GM21717 (cell line): Measurements from ENCODE around the gene SMARCA4.

Experiments used
- ATAC-seq: cut with Tn5 transposase; IDR thresholded peaks from one replicate; pipeline ENCODE4 v1.9.1; 2021; ENCODE audit warnings: mild to moderate bottlenecking, moderate library complexity; ENCODE audit not compliant: unreplicated experiment

SMARCA4 gene

GRCh38 chr19:11007385-11007784 is 46.6 kb downstream of the SMARCA4 start:
- no peak for ATAC-seq

DNA sequence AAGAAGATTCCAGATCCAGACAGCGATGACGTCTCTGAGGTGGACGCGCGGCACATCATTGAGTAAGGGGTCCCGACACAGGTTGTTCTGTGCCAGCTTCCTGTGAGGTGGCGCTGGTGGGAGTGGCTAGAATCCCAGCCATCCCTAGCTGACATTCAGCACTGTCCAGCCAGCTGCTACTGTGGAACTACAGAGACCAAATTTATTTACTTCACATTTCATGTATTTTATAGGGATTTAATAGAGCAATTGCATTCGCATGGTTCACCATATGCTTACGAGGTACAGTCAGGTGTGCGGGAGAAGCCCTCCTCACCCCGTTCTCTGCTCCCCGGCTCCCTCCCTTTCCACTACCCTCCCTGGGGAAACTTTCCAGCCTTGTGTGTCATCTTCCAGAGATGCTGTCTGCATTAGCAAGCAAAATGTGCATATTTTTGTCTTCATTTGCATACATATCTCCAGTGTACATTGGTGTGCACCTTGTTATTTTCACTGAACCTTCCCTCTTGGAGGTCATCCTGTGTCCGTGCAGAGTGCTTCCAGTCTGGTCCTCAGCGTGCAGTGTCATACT is 47.2 kb downstream of the SMARCA4 start:
- ATAC-seq: no peak

DNA sequence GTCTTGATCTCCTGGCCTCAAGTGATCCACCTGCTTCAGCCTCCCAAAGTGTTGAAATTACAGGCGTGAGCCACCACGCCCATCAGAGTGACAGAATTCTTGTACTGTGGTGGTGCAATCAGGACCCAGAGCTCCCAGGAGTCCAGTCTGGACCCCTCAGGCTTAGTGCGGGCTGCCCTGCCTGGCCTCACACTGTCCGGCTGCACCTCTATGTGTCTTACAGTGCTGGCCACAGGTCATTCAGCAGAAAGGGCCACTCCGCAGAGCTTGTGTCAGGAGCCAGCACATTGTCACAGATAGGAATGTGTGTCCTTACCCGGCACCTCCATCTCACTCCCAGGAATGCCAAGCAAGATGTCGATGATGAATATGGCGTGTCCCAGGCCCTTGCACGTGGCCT is 49.2 kb downstream of the SMARCA4 start:
- no peak for ATAC-seq

- ATAC-seq: no peak
Observed at GRCh38 chr19:11012507-11012906, 51.7 kb downstream of the SMARCA4 start.

DNA sequence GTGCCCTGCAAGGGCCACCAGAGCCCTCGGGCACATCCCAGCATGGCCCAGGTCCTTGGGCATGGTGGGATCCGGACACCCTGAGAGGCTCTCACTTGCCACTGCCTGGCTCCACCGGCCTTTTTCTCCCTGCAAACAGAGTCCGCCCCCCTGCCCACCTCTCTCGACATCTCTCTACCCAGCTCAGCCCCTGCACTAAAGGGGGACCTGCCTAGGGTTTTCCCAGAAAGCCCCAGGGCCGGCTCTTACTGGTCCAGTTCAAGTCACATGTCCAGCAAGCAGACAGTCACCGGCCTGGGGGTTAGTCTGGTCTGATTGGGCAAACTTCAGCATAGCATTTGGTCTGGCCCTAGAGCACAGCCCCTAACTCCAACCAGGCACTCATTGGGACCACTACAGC is 52.9 kb downstream of the SMARCA4 start:
- no peak for ATAC-seq

DNA sequence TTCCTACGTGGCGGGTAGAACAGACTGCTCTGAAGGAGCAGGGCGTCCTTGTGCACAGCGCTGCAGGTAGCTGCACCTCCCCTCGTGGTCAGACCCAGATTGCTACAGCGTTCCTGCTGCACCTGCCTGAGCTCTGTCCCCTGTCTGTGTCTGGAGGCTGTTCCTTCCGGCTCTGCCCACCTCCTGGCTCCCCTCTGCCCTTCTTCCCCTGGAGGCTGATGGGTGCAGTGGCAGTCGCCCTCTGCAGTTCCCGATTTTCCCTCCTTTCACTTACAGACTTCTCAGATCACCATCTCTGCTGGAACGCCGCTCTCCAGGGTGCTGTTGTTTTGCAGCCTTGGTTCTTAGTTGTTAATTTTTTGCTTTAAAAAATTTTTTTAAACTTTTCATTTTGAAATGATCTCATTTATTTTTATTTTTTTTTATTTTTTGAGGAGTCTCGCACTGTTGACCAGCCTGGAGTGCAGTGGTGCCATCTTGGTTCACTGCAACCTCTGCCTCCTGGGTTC is 53.6 kb downstream of the SMARCA4 start:
- ATAC-seq: no peak

GRCh38 chr19:11016631-11017030 is 55.8 kb downstream of the SMARCA4 start:
- ATAC-seq: no peak

DNA sequence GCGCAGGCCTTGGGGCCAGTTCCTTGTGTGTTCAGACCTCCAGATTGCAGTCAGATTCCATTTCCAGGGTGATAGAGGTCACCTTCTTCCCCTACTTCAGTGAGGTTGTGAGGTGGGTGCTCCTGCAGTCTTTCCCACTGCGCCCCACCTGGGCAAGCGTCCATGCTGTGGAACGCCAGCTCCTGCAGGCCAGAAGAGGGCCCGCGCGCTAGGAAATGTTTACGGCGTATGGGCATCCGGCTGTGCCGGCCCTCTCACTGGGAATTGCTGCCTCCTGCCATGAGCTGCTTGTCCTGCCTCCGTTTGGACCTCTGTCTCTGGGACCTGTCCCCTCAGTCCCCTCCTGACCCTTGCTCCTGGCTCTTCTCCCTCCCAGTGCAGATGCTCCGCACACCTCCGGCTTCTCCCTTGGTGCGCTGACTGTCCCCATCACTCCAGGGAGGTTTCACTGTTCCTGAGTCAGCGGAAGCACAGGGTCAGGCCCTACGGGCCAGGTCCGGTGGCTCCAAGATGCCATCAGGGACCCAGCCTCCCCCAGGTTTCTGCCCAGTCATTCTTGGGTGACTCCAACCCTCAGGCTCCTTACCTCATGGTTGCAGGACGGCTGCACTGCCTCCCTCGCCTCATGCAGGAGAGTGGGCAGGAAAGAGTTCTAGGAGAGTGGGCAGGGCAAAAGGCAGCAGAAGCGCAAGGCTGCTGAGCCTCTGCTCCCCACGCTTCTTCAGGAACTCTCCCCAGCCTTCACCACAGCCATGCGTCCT is 56.6 kb downstream of the SMARCA4 start:
- ATAC-seq: no peak

GRCh38 chr19:11018179-11018578 is 57.3 kb downstream of the SMARCA4 start:
- no peak for ATAC-seq

- ATAC-seq: no peak
Observed at GRCh38 chr19:11018763-11019162, 57.9 kb downstream of the SMARCA4 start.

DNA sequence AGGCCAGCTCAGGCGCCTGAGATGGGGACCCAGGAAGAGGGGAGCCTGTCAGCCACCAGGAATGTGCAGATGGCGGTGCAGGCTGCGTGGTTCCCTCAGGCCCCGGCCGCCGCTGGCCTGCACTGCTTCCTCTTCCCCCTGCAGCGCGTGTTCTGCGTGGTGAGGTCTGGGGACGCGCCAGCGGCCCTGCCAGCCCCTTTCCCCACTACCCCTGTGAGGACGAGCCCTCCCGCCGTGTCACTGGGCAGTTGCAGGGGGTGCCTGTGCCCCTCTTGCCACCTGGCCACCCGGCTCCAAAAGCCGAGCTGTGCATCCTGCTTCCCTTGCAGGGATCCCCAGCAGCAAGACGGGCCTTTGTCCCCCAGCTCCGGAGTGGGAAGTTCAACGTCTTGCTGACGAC is 58.4 kb downstream of the SMARCA4 start:
- no peak for ATAC-seq

- ATAC-seq: no peak
Observed at GRCh38 chr19:11019824-11020223, 59.0 kb downstream of the SMARCA4 start.

GRCh38 chr19:11020423-11020822 is 59.6 kb downstream of the SMARCA4 start:
- ATAC-seq: no peak

DNA sequence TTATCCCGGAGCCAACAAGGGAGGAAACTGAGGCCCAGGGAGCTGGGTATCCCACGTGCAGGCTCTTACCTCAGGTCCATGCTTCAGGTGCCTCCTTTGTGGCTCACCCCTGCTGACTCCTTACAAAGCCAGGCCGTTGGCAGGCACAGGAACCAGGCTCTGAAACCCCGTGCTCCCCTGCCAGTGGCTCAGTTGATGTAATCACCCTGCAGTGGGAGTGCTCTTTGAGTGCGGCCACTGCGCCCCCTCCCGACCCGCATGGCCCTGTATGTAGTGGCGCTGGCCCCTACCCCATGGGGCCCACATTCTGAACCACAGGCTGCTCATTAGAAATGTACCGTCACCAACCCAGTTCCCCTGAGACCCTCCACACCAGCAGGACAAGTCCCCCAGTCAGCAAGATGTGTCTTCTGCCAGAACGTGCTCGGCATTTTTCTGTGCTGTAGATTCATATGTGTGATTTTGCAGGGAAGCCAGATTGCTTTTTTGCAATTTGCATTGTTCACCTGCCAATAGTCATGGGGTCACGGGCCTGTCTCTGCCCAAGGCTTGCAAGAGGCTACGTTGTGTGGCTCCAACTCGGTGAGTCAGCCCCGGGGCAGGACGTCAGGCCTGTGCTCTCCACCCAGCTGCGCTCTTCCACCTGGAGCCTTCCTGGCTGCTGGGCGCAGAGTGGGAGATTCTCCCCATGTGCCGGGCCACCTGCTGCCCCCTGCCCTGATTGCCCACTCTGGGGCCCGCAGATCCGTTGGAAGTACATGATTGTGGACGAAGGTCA is 60.3 kb downstream of the SMARCA4 start:
- ATAC-seq: no peak

- ATAC-seq: no peak
Observed at GRCh38 chr19:11021760-11022144, 60.9 kb downstream of the SMARCA4 start.

DNA sequence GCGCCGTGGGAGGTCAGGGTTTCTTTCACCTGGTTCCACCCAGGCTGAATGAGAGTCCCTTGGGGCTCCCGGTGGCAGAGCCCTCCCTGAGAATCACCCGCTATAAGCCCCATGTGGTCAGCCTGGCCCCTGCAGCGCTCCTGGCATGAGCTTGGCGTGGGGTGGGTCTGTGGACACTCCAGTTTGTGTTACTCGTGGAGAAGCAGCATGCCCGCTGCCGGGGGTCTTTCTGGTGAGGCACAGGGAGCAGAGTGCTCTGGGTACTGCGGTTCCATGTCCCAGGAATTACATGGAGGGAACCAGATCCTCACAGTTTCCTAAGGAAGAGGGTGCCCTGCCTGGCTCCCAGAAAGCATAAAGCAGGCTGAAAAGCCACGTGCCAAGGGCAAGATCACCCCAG is 62.2 kb downstream of the SMARCA4 start:
- no peak for ATAC-seq

DNA sequence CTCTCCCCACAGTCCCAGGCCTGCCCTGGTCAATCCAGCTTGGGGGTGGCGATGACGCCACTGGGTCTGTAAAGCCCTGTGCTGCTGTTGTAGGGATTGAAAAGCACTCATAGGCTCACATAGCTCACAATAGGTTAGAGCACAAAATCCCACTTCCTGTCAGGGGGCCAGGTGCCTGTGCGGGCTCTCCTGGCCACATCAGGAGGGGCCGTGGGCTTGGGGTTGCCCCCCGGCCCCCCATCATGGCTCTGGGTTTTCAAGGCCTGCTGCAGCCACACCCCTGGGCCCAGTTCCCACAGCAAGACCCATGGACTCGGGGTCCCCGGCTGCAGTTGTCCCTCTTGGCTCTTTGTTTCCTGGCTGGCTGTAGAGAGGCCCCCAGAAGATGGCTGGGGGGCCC is 62.9 kb downstream of the SMARCA4 start:
- ATAC-seq: no peak

DNA sequence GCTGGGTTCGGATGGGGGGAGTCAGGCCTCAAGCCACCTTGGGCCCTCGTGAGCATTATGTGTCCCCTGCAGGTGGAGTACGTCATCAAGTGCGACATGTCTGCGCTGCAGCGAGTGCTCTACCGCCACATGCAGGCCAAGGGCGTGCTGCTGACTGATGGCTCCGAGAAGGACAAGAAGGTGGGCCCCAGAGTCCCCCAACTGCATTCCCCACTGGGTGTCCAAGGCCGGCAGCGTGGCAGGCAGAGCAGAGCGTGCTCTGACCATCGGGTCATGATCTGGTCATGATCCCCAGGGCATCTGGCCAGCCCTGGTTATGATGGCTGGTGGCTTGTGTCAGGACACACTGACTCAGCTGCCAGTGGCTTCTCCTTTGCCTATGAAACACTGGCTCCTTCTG is 63.4 kb downstream of the SMARCA4 start:
- no peak for ATAC-seq

DNA sequence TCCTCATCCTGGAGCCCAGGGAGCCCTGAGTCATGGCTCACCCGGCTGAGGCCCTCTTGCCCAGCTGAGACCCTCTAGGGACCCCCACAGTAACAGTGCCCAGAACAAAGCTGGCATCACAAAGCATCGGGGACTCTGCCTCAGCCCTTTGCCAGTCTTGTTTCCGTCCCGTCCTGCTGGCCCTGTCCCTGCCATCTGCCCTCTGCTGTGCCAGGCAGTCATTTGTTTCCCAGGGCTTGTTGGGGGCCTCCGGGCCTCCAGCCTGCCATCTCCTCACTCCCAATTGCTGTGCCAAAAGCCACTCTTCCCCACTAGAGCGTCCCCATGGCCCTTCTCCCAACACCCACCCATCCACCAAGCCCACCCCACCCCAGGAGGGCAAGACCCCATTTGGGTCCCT is 64.2 kb downstream of the SMARCA4 start:
- no peak for ATAC-seq

- ATAC-seq: no peak
Observed at GRCh38 chr19:11025445-11025844, 64.6 kb downstream of the SMARCA4 start.

DNA sequence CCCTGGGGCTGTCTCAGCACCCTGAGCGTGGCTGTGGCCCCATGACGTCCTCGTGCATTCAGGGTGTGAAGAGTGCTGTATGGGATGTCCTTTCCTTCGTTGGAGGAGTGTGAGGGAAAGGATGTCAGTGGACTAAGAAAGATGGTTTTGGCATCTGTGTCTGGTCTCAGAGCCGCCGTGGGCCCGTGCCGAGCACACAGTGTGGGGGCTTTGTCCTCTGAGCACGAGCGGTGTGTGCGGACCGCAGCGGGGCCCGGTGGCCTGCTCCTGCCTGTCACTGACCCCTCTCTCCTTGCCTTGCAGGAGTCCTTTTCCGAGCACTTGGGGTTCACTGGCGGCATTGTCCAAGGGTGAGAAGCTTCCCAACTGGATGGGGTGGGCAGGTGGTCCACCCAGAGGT is 65.2 kb downstream of the SMARCA4 start:
- ATAC-seq: no peak

GRCh38 chr19:11027381-11027780 is 66.6 kb downstream of the SMARCA4 start:
- no peak for ATAC-seq
